Gastrocnemius medialis (tissue), 4 donors: ENCODE results near the gene KDM4C. TPM values are rescaled to one million over a fixed set of nuclear protein-coding genes. Genes with fewer than 3 reads are reported as not detected.
A peak's percentile ranks its signal among the peaks of the same experiment; 100 is the strongest.

Experiments
- ATAC-seq, 2 donors: fragments of 150-250 bp; one replicate each; pipeline ENCODE4 v1.9.1; 2016
- DNase-seq, 2 donors: peaks; one replicate each; pipeline ENCODE4 v3.0.0-alpha.2; 2019
- H3K27ac ChIP-seq, 4 donors: fragments of 200-600 bp; sonication (generic); 1 replicate in 1 of 4; 2 replicates in 3 of 4; pipeline ENCODE4 v1.5.1; 2016 to 2018; ENCODE audit warnings: mild to moderate bottlenecking in 2 of 4, moderate library complexity in 1 of 4
- H3K27me3 ChIP-seq, 3 donors: fragments of 200-600 bp; sonication (generic) in 2 of 3; 1 replicate in 1 of 3; 2 replicates in 2 of 3; pipeline versions ENCODE4 v1.5.1 to v1.6.0; 2016 to 2019; ENCODE audit warnings: mild to moderate bottlenecking in 1 of 3, moderate library complexity in 1 of 3
- H3K36me3 ChIP-seq, 2 donors: fragments of 200-600 bp; sonication (generic) in 1 of 2; one replicate each; pipeline ENCODE4 v1.5.1; 2017 to 2018
- H3K4me1 ChIP-seq, 2 donors: fragments of 200-600 bp; sonication (generic) in 1 of 2; one replicate each; pipeline ENCODE4 v1.5.1; 2016 to 2017; ENCODE audit warnings: mild to moderate bottlenecking in 2 of 2
- H3K4me3 ChIP-seq, 4 donors: fragments of 200-600 bp; sonication (generic) in 3 of 4; 1 replicate in 1 of 4; 2 replicates in 3 of 4; pipeline ENCODE4 v1.5.1; 2016 to 2019; ENCODE audit warnings: mild to moderate bottlenecking in 2 of 4
- H3K9me3 ChIP-seq, 3 donors: fragments of 200-600 bp; sonication (generic) in 2 of 3; 1 replicate in 1 of 3; 2 replicates in 2 of 3; pipeline ENCODE4 v1.5.1; 2016 to 2019
- POLR2A ChIP-seq, 2 donors: fragments of 450-650 bp; IDR thresholded peaks; one replicate each; pipeline ENCODE4 v1.6.1; 2017; ENCODE audit warnings: antibody characterized with exemption in 2 of 2, mild to moderate bottlenecking in 2 of 2, moderate library complexity in 2 of 2
- in situ Hi-C, 4 donors: fragments of 200-750 bp; cut with MboI; loops; one replicate each; pipeline versions ENCODE4 v1.15.0 to v1.8.0; 2017; ENCODE audit warnings: low sequenced_read_pairs in 4 of 4
- intact Hi-C: fragments of 100-400 bp; cut with DNase I; formaldehyde crosslinking; loops from one replicate; pipeline ENCODE4 v1.15.1; 2023; ENCODE audit warnings: low total_unique reads
- total RNA-seq, 4 donors: library from RNA; depleted of rRNA; stranded (reverse); fragments of >200 nt; gene quantifications; one replicate each; pipeline versions ENCODE4 v1.1.0 to v1.2.3, GENCODE V29; 2016
- TF ChIP-seq, protein P1 (sequence below), 5 experiments: fragments of 450-650 bp in 3 of 5; fragments of 200-600 bp in 2 of 5; sonication (generic) in 2 of 5; IDR thresholded peaks in 4 of 5; conservative IDR thresholded peaks in 1 of 5; 1 replicate in 4 of 5; 2 replicates in 1 of 5; pipeline ENCODE4 v1.5.1; 2016 to 2019; ENCODE audit warnings: antibody characterized with exemption in 5 of 5, mild to moderate bottlenecking in 3 of 5, moderate library complexity in 3 of 5

Gene KDM4C
- total RNA-seq, 4 donors from 2014 or later: 7.7 to 23.3 (median 10.0) TPM

DNA sequence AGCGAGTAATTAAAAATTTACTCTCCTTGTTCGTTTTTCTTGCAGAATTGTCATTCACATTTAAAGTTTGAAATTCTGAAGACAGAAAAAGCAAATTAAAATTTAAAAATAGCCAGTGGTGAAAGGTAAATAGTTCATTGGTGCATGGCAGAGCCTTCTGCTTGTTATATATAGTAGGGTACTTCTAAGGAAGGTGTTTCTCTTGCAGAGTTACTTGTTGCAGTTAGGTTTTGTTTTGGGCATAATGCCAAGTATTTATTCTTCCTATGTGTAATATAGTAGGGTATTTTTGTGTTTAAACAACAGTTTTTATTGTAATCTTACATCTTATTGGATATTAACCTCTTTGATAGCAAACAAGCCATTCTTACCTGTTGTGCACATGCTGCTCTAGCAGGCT, 179.4 kb downstream of the KDM4C start:
- H3K27ac ChIP-seq: no peak overlapping the region
- H3K9me3 ChIP-seq: no peaks in the 10 kb centered on the region
- H3K4me1 ChIP-seq: peaks cover 3 to 4% of the 10 kb centered on the region in 2 donors
- H3K4me3 ChIP-seq: no peak overlapping the region
- TF ChIP-seq, protein P1, sequence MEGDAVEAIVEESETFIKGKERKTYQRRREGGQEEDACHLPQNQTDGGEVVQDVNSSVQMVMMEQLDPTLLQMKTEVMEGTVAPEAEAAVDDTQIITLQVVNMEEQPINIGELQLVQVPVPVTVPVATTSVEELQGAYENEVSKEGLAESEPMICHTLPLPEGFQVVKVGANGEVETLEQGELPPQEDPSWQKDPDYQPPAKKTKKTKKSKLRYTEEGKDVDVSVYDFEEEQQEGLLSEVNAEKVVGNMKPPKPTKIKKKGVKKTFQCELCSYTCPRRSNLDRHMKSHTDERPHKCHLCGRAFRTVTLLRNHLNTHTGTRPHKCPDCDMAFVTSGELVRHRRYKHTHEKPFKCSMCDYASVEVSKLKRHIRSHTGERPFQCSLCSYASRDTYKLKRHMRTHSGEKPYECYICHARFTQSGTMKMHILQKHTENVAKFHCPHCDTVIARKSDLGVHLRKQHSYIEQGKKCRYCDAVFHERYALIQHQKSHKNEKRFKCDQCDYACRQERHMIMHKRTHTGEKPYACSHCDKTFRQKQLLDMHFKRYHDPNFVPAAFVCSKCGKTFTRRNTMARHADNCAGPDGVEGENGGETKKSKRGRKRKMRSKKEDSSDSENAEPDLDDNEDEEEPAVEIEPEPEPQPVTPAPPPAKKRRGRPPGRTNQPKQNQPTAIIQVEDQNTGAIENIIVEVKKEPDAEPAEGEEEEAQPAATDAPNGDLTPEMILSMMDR (IDR thresholded peaks at IDR 0.05 in 4 of 5, conservative IDR thresholded peaks at IDR 0.05 in 1 of 5): no peak
- TF ChIP-seq POLR2A (IDR thresholded peaks at IDR 0.05): no peak
- DNase-seq (no peak), ATAC-seq (no peak)
- H3K36me3 ChIP-seq: no peaks in the 10 kb centered on the region
- H3K27me3 ChIP-seq: no peaks in the 10 kb centered on the region
- in situ Hi-C loops (no loop called here), intact Hi-C loops (no loop called here)

DNA sequence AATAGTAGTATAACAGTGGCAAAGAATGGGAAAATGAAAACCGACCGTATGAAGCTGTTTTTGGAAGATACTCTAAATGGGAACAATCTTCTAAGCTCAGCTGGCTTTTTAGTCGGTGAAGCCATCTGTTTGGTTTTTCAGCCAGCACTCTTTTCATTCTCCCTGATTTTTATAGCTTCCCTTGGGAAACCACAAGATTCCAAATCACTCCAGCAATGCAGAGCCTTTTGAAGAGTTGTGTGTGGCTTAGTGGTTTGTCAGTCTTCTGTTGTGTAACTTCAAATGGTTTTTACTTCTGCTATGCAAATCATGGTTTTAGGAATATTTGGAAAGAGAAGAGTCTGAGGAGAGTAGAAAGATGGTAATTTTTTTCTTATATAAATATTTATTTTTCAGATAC, 180.7 kb downstream of the KDM4C start:
- no peak overlapping the region for H3K4me3 ChIP-seq
- no peaks in the 10 kb centered on the region for H3K9me3 ChIP-seq
- DNase-seq (no peak), ATAC-seq (peak in 1 of 2 donors; percentile 30)
- in situ Hi-C loops: no loop called here
- peaks cover 3 to 4% of the 10 kb centered on the region in 2 donors for H3K4me1 ChIP-seq
- H3K36me3 ChIP-seq: no peaks in the 10 kb centered on the region
- intact Hi-C loops: no loop called here
- no peak overlapping the region for H3K27ac ChIP-seq
- no peak for TF ChIP-seq POLR2A (IDR thresholded peaks at IDR 0.05)
- TF ChIP-seq, protein P1 (IDR thresholded peaks at IDR 0.05 in 4 of 5, conservative IDR thresholded peaks at IDR 0.05 in 1 of 5): no peak
- no peaks in the 10 kb centered on the region for H3K27me3 ChIP-seq

DNA sequence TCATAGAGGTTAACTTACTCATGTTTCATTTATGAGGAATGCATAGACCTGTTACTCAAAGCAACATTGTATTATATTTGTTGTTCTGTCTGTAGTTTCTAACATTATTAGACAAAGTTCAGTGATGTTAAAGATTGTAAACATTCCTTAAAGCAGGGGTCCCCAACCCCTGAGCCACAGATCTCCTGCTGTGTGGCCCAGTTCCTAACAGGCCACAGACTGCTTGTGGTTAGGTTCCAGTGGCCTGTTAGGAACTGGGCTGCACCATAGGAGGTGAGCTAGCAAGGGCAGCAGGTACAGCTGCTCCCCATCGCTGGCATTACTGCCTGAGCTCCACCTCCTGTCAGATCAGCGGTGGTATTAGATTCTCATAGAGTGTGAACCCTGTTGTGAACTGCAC, 181.1 kb downstream of the KDM4C start:
- no peaks in the 10 kb centered on the region for H3K27me3 ChIP-seq
- intact Hi-C loops (no loop called here), in situ Hi-C loops (no loop called here)
- H3K4me1 ChIP-seq: peaks cover 4 to 7% of the 10 kb centered on the region in 2 donors
- DNase-seq: no peak
- no peak for TF ChIP-seq POLR2A (IDR thresholded peaks at IDR 0.05)
- TF ChIP-seq, protein P1 (IDR thresholded peaks at IDR 0.05 in 4 of 5, conservative IDR thresholded peaks at IDR 0.05 in 1 of 5): no peak
- H3K4me3 ChIP-seq: no peak overlapping the region
- ATAC-seq: no peak
- H3K9me3 ChIP-seq: no peaks in the 10 kb centered on the region
- H3K27ac ChIP-seq: no peak overlapping the region
- H3K36me3 ChIP-seq: no peaks in the 10 kb centered on the region

DNA sequence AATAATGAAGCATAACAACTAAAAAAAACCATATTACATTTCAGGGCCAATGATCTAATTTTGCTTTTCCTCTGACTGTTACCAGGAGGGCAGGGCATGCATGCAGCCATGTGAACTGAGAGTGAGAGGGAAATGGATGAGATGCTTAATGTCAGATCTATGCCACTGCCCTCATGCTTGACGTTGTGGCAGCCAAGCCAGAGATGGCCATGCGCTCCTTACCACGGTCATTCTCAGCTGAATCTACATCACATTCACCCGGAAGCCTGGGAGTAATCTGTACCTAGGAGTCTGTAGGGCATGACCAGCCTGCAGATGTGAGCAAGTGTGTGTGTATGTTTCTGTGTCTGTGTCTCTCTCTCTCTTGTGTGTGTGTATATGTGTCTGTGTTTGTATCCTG, 183.7 kb downstream of the KDM4C start:
- no peak for ATAC-seq
- no peak for DNase-seq
- TF ChIP-seq POLR2A (IDR thresholded peaks at IDR 0.05): no peak
- TF ChIP-seq, protein P1 (IDR thresholded peaks at IDR 0.05 in 4 of 5, conservative IDR thresholded peaks at IDR 0.05 in 1 of 5): no peak
- H3K9me3 ChIP-seq: no peaks in the 10 kb centered on the region
- H3K4me1 ChIP-seq: peaks cover 4 to 18% of the 10 kb centered on the region in 2 donors
- H3K36me3 ChIP-seq: no peaks in the 10 kb centered on the region
- no peak overlapping the region for H3K27ac ChIP-seq
- H3K27me3 ChIP-seq: no peaks in the 10 kb centered on the region
- no peak overlapping the region for H3K4me3 ChIP-seq
- in situ Hi-C loops (no loop called here), intact Hi-C loops (no loop called here)

DNA sequence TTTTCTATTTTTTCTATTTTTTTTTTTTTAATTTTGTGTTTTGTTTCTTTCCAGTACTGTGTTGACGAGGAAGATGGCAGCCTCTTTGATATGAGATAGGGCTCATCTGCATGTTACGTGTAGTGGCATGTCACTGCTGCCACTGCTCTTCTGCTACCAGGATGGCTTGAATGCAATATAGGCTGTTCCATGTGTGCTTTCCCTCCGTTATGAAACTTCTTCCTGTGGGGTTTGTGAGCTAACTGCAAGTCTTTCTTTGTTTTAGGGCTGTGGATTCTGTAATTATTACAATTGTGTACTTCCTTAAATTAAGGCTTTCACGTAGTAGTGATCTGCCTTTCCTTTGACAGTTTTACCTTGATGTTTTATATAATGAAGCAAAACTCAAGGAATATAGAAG, 184.6 kb downstream of the KDM4C start:
- intact Hi-C loops: no loop called here
- TF ChIP-seq, protein P1 (IDR thresholded peaks at IDR 0.05 in 4 of 5, conservative IDR thresholded peaks at IDR 0.05 in 1 of 5): no peak
- TF ChIP-seq POLR2A (IDR thresholded peaks at IDR 0.05): no peak
- ATAC-seq: no peak

More for the DNA sequence above, 184.6 kb downstream of the KDM4C start:
- no peak overlapping the region for H3K4me3 ChIP-seq
- in situ Hi-C loops: no loop called here
- no peaks in the 10 kb centered on the region for H3K9me3 ChIP-seq
- no peak for DNase-seq
- H3K36me3 ChIP-seq: no peaks in the 10 kb centered on the region
- H3K27ac ChIP-seq: no peak overlapping the region
- H3K27me3 ChIP-seq: no peaks in the 10 kb centered on the region
- peaks cover 4 to 18% of the 10 kb centered on the region in 2 donors for H3K4me1 ChIP-seq
